HepG2 (cell line): ENCODE data around the gene URI1. TPM values are rescaled to one million over a fixed set of nuclear protein-coding genes. Genes with fewer than 3 reads are reported as not detected.

Experiments used
- ATAC-seq: fragments of 200-7000 bp; cut with Tn5 transposase; 3 replicates; pipeline ENCODE4 v1.9.1; 2020; ENCODE audit warnings: mild to moderate bottlenecking, moderate library complexity
- BruUV-seq: library from RNA; stranded (reverse); fragments of 400-500 nt; replicated peaks from 2 replicates; lab custom pipeline; 2021; lab: Mats Ljungman, UMichigan
- CTCF ChIA-PET: fragments of 300-600 bp; formaldehyde crosslinking; extraction: SDS; loops from one replicate; lab custom pipeline; 2021; ENCODE audit warnings: low total read pairs, inconsistent platforms, low intra/inter-chr PET ratio; lab: Yijun Ruan, JAX
- POLR2A ChIA-PET: fragments of 350-600 bp; sonication (Branson Sonifier 250); formaldehyde crosslinking; loops from one replicate; lab custom pipeline; 2020; ENCODE audit warnings: antibody characterized with exemption, inconsistent platforms; lab: Yijun Ruan, JAX
- DNase-seq: peaks from one replicate; pipeline ENCODE4 v3.0.0-alpha.2; 2015; ENCODE audit warnings: low spot score
- FAIRE-seq: peaks from 3 replicates; lab custom pipeline; 2011; peaks lifted over from hg19 to GRCh38; lab: Jason Lieb, UNC
- H2AFZ ChIP-seq: one replicate; pipeline ENCODE4 v1.6.1; 2011; ENCODE audit warnings: low read length, inconsistent platforms
- H3K27ac ChIP-seq: fragments of 300-600 bp; 3 replicates; pipeline ENCODE4 v1.8.0; 2011; ENCODE audit warnings: mixed run types, mild to moderate bottlenecking, mixed read lengths, low read length, inconsistent platforms; ENCODE audit not compliant: insufficient read depth; ENCODE audit errors: extremely low read length
- H3K27me3 ChIP-seq, 2 experiments: fragments of 200-600 bp in 1 of 2; 2 replicates in 1 of 2; 3 replicates in 1 of 2; pipeline versions ENCODE4 v1.6.0 to v1.8.0; 2011; ENCODE audit warnings: low read length in 2 of 2, mild to moderate bottlenecking in 2 of 2, moderate library complexity in 2 of 2, inconsistent platforms in 1 of 2; ENCODE audit not compliant: insufficient read depth in 2 of 2, control insufficient read depth in 1 of 2
- H3K36me3 ChIP-seq, 2 experiments: fragments of 200-600 bp in 1 of 2; replicated peaks in 1 of 2; 2 replicates in 1 of 2; 3 replicates in 1 of 2; pipeline versions ENCODE4 v1.5.1 to v1.8.0; 2011; ENCODE audit warnings: low read length in 2 of 2, inconsistent platforms in 1 of 2; ENCODE audit not compliant: insufficient read depth in 2 of 2, control insufficient read depth in 1 of 2
- H3K4me1 ChIP-seq: 2 replicates; pipeline ENCODE4 v1.5.1; 2012; ENCODE audit warnings: low read length, inconsistent platforms; ENCODE audit not compliant: insufficient read depth
- H3K4me2 ChIP-seq: 2 replicates; pipeline ENCODE4 v1.6.0; 2011; ENCODE audit warnings: low read depth, low read length, inconsistent platforms
- H3K4me3 ChIP-seq, 3 experiments: fragments of 200-600 bp in 1 of 3; sonication (generic), shearing (Covaris generic) in 1 of 3; replicated peaks in 1 of 3; 2 replicates each; pipeline ENCODE4 v1.5.1; 2011 to 2016; ENCODE audit warnings: low read length in 3 of 3, inconsistent platforms in 2 of 3, low read depth in 2 of 3, mild to moderate bottlenecking in 2 of 3, control low read depth in 1 of 3, mixed read lengths in 1 of 3; ENCODE audit not compliant: insufficient read depth in 1 of 3
- H3K79me2 ChIP-seq: one replicate; pipeline ENCODE4 v1.6.1; 2011; ENCODE audit warnings: low read length, inconsistent platforms; ENCODE audit not compliant: insufficient read depth
- H3K9ac ChIP-seq: 2 replicates; pipeline ENCODE4 v1.6.0; 2011; ENCODE audit warnings: mild to moderate bottlenecking, low read depth, low read length, inconsistent platforms; ENCODE audit not compliant: insufficient read depth
- H3K9me3 ChIP-seq: 2 replicates; pipeline ENCODE4 v1.5.1; 2012; ENCODE audit warnings: mild to moderate bottlenecking, low read length
- H4K20me1 ChIP-seq: 2 replicates; pipeline ENCODE4 v1.6.0; 2011; ENCODE audit warnings: inconsistent platforms, mild to moderate bottlenecking, low read length, moderate library complexity; ENCODE audit not compliant: insufficient read depth
- CBX1 ChIP-seq: IDR thresholded peaks from one replicate; pipeline ENCODE4 v1.6.1; 2016; ENCODE audit warnings: antibody characterized with exemption, low read depth
- CREB3 ChIP-seq: sonication (generic); formaldehyde crosslinking; IDR thresholded peaks from 2 replicates; pipeline ENCODE4 v1.5.0; 2020; ENCODE audit warnings: missing genetic modification reagents
- NR3C1 ChIP-seq: sonication (generic); formaldehyde crosslinking; IDR thresholded peaks from 2 replicates; pipeline ENCODE4 v1.4.0; 2020; ENCODE audit warnings: missing genetic modification reagents
- PAF1 ChIP-seq: IDR thresholded peaks from 2 replicates; pipeline ENCODE4 v1.6.1; 2016; ENCODE audit warnings: missing genetic modification reagents, missing compliant biosample characterization
- SMC3 ChIP-seq: IDR thresholded peaks from 2 replicates; pipeline ENCODE4 v1.6.1; 2011; ENCODE audit warnings: low read length, improper control_type of control experiment
- SOX13 ChIP-seq, 3 experiments: fragments of 450-650 bp in 1 of 3; sonication (generic) in 1 of 3; formaldehyde crosslinking in 1 of 3; IDR thresholded peaks in 2 of 3; conservative IDR thresholded peaks in 1 of 3; 2 replicates each; pipeline versions ENCODE4 v1.5.0 to v1.6.1; 2016 to 2020; ENCODE audit warnings: antibody characterized with exemption in 1 of 3, mild to moderate bottlenecking in 1 of 3, missing compliant biosample characterization in 1 of 3, missing genetic modification reagents in 1 of 3, moderate library complexity in 1 of 3
- TOE1 ChIP-seq: sonication (generic); formaldehyde crosslinking; IDR thresholded peaks from 2 replicates; pipeline ENCODE4 v1.4.0; 2020; ENCODE audit warnings: mild to moderate bottlenecking, missing genetic modification reagents
- UBTF ChIP-seq: sonication (generic); formaldehyde crosslinking; IDR thresholded peaks from 2 replicates; pipeline ENCODE4 v1.4.0; 2020; ENCODE audit warnings: mild to moderate bottlenecking, missing genetic modification reagents
- ZNF180 ChIP-seq: sonication (generic); formaldehyde crosslinking; IDR thresholded peaks from 2 replicates; pipeline ENCODE4 v1.4.0; 2020; ENCODE audit warnings: low read depth, missing genetic modification reagents, borderline replicate concordance
- ZNF350 ChIP-seq: sonication (generic); formaldehyde crosslinking; IDR thresholded peaks from 2 replicates; pipeline ENCODE4 v1.4.0; 2020; ENCODE audit warnings: mild to moderate bottlenecking, low read depth, missing genetic modification reagents, borderline replicate concordance
- ZNF432 ChIP-seq: sonication (generic); formaldehyde crosslinking; IDR thresholded peaks from 2 replicates; pipeline ENCODE4 v1.5.0; 2020; ENCODE audit warnings: missing genetic modification reagents, mild to moderate bottlenecking, borderline replicate concordance
- ZNF766 ChIP-seq: sonication (generic); formaldehyde crosslinking; IDR thresholded peaks from 2 replicates; pipeline ENCODE4 v1.5.0; 2020; ENCODE audit warnings: missing genetic modification reagents, borderline replicate concordance
- WGBS: methylation state at CpG from one replicate; pipeline ENCODE4 v1.1.6; 2017; ENCODE audit warnings: low lambda C conversion rate; 5-methylcytosine and 5-hydroxymethylcytosine counted together
- in situ Hi-C: cut with HindIII; loops from 2 replicates; pipeline ENCODE4 v1.10.0; 2017; ENCODE audit warnings: low pct_unique_long_range_greater_than_20kb; ENCODE audit not compliant: extremely low pct_ligation_motif_present
- intact Hi-C: fragments of 100-400 bp; cut with micrococcal nuclease; formaldehyde crosslinking; loops from one replicate; pipeline ENCODE4 v1.10.0; 2022; ENCODE audit not compliant: unreplicated experiment
- polyA plus RNA-seq, 8 experiments: library from polyadenylated mRNA; depleted of rRNA in 3 of 8; stranded (reverse) in 7 of 8; unstranded in 1 of 8; fragments of >200 nt; fragmentation: Illumina TruSeq in 4 of 8; extraction: Trizol in 4 of 8; gene quantifications; 2 replicates each; pipeline versions ENCODE4 v1.2.1 to v1.2.3, GENCODE V29; 2011 to 2016; ENCODE audit warnings: low read depth in 4 of 8, missing spikeins in 1 of 8, mixed read lengths in 1 of 8; ENCODE audit not compliant: insufficient read depth in 1 of 8
- total RNA-seq, 5 experiments: library from RNA; depleted of rRNA; stranded (reverse); fragments of >200 nt; fragmentation: Illumina TruSeq; extraction: Trizol; gene quantifications; 2 replicates each; pipeline ENCODE4 v1.2.3, GENCODE V29; 2016; ENCODE audit warnings: low read depth in 1 of 5
- TF ChIP-seq, protein P1 (sequence below): sonication (generic); formaldehyde crosslinking; IDR thresholded peaks from 2 replicates; pipeline ENCODE4 v1.4.0; 2020; ENCODE audit warnings: missing genetic modification reagents, borderline replicate concordance

URI1 gene
- total and polyA plus RNA-seq, 2 of the 13 experiments (the other 11 are each of a cell fraction or from before 2014, with no cell fraction given) = 43.6 to 67.9 TPM

DNA sequence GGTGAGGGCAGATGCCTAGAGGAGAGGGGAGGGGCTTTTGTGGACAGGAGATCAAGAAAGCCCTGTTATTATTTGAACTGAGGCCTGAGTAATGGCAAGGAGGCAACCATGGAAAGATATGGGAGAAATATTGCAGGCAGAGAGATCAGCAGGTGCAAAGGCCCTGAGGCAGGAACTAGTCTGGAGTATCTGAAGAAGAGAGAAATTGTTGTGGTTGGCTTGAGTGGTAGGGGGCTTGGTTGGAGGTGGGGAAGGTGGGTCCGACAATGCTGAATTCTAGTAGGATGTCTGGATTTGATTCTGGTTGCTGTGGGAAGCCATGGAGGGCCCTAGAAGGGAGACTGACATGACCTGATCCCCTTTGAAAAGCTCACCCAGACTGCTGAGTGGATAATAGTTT lies 2.4 kb upstream of the URI1 start:
- Histone ChIP-seq H4K20me1 (peaks cover 4% of the 10 kb centered on the region; the same call in 1 of the 2 replicates), H3K79me2 (peaks cover 20% of the 10 kb centered on the region), H3K9me3 (no peaks in the 10 kb centered on the region), H2AFZ (no peak overlapping the region), H3K36me3 (no peaks in the 10 kb centered on the region), H3K9ac (no peak overlapping the region), H3K27ac (no peak overlapping the region), H3K4me2 (no peak overlapping the region), H3K4me1 (peaks cover 31% of the 10 kb centered on the region), H3K27me3 (no peaks in the 10 kb centered on the region), H3K4me3 (no peak overlapping the region)
- in situ Hi-C loops = no loop called here
- POLR2A ChIA-PET = no interaction called here
- intact Hi-C loops = no loop called here
- no peak for FAIRE-seq
- no TSS peak for BruUV-seq
- CTCF ChIA-PET = no interaction called here
- WGBS = 70% methylated on average over 1 of the region's 1 CpG
- TF ChIP-seq ZNF180 (CRISPR knock-in tag) (no peak), CBX1 (no peak), UBTF (CRISPR knock-in tag) (no peak), CREB3 (no peak), PAF1 (CRISPR knock-in tag) (no peak), TOE1 (CRISPR knock-in tag) (no peak), SMC3 (no peak), ZNF766 (CRISPR knock-in tag) (no peak), NR3C1 (CRISPR knock-in tag) (no peak), SOX13 (IDR thresholded peaks at IDR 0.05) (no peak), SOX13 (CRISPR knock-in tag; conservative IDR thresholded peaks at IDR 0.05 in 1 of 2, IDR thresholded peaks at IDR 0.05 in 1 of 2) (no peak), ZNF432 (CRISPR knock-in tag) (no peak), ZNF350 (CRISPR knock-in tag) (no peak)
- TF ChIP-seq, protein P1, sequence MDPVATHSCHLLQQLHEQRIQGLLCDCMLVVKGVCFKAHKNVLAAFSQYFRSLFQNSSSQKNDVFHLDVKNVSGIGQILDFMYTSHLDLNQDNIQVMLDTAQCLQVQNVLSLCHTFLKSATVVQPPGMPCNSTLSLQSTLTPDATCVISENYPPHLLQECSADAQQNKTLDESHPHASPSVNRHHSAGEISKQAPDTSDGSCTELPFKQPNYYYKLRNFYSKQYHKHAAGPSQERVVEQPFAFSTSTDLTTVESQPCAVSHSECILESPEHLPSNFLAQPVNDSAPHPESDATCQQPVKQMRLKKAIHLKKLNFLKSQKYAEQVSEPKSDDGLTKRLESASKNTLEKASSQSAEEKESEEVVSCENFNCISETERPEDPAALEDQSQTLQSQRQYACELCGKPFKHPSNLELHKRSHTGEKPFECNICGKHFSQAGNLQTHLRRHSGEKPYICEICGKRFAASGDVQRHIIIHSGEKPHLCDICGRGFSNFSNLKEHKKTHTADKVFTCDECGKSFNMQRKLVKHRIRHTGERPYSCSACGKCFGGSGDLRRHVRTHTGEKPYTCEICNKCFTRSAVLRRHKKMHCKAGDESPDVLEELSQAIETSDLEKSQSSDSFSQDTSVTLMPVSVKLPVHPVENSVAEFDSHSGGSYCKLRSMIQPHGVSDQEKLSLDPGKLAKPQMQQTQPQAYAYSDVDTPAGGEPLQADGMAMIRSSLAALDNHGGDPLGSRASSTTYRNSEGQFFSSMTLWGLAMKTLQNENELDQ (CRISPR knock-in tag) = no peak
- no peak for ATAC-seq
- DNase-seq = no peak
